Measurements from ENCODE around the gene FCN1.

The FCN1 gene

GRCh38 chr9:134936346-134937163, 18.8 kb upstream of the FCN1 start:
- DNase-seq = peak; percentile 94

- no peak for DNase-seq
Observed at GRCh38 chr9:134935701-134936345, 18.1 kb upstream of the FCN1 start.

- no peak for DNase-seq
Observed at GRCh38 chr9:134935056-134935640, 17.4 kb upstream of the FCN1 start.

- DNase-seq = no peak
Observed at GRCh38 chr9:134933076-134933659, 15.5 kb upstream of the FCN1 start.

GRCh38 chr9:134932606-134933005, 14.9 kb upstream of the FCN1 start:
- peak; percentile 35 for DNase-seq

GRCh38 chr9:134932171-134932570, 14.5 kb upstream of the FCN1 start:
- DNase-seq = no peak

GRCh38 chr9:134930398-134930797, 12.7 kb upstream of the FCN1 start:
- DNase-seq = no peak

- peak; percentile 94 for DNase-seq
Observed at GRCh38 chr9:134929193-134930158, 11.8 kb upstream of the FCN1 start.

- DNase-seq = peak; percentile 22
Observed at GRCh38 chr9:134928436-134929192, 10.9 kb upstream of the FCN1 start.

- DNase-seq = peak; percentile 84
Observed at GRCh38 chr9:134925011-134925511, 7.3 kb upstream of the FCN1 start.

- no peak for DNase-seq
Observed at GRCh38 chr9:134923466-134923865, 5.8 kb upstream of the FCN1 start.

- DNase-seq = peak; percentile 63
Observed at GRCh38 chr9:134922932-134923240, 5.2 kb upstream of the FCN1 start.

- DNase-seq = peak; percentile 87
Observed at GRCh38 chr9:134922066-134922931, 4.6 kb upstream of the FCN1 start.

GRCh38 chr9:134919303-134919702, 1.6 kb upstream of the FCN1 start:
- peak; percentile 66 for DNase-seq

- DNase-seq = no peak
Observed at GRCh38 chr9:134918646-134919045, 934 bp upstream of the FCN1 start.

- DNase-seq = no peak
Observed at GRCh38 chr9:134916161-134916665, 1.5 kb downstream of the FCN1 start.

- DNase-seq = no peak
Observed at GRCh38 chr9:134915046-134915985, 2.4 kb downstream of the FCN1 start.

- DNase-seq = no peak
Observed at GRCh38 chr9:134914501-134914834, 3.2 kb downstream of the FCN1 start.
